Measurements from ENCODE around the gene NSUN3. TPM values are rescaled to one million over a fixed set of nuclear protein-coding genes. Genes with fewer than 3 reads are reported as not detected.
A peak's percentile ranks its signal among the peaks of the same experiment; 100 is the strongest.

The NSUN3 gene
- polyA plus RNA-seq, 1 of the 3 experiments (the other 2 are of a cell fraction): 2.9 TPM

DNA sequence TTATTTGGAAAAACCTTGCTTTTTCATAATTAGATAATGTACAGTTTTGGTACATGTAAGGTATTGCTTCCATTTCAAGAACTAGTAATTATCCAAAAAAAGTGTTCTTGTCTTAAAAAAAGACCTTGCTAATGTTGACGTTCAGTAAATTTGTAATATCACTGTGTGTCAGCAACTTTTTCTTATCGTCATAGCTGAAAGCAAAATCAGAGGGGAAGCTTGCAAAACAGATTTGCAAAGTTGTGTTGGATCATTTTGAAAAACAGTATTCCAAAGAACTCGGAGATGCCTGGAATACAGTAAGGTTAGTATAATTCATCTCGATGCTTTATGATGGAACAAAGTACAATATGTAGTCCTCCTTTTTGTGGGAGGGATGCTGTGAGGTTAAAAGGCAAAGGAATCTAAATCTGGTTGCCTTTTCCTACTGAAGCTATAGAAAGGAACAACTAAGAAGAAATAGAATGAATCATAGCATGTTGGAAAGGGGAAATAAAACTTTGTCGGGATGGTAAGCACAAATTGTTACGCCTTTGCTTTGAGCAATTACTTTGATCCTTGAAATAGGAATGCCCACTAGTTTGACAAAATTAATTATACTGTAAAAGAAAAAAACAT lies 1.5 kb downstream of the NSUN3 start:
- no peaks in the 10 kb centered on the region for H3K9me2 ChIP-seq
- no peaks in the 10 kb centered on the region for H3K27me3 ChIP-seq (ENCODE audit: insufficient read depth)
- peaks cover 19% of the 10 kb centered on the region; the same call in 1 of the 2 replicates for H3K79me2 ChIP-seq (ENCODE audit: insufficient read depth)
- H3K27ac ChIP-seq (ENCODE audit: low read depth in 2 of 2, low read length in 1 of 2): peak overlapping the region; percentile 28 to 98; a peak in 2 of 4 replicates
- 52% methylated on average over 6 of the region's 6 CpGs for WGBS (ENCODE audit: low lambda C conversion rate)
- peaks cover 0 to 2% of the 10 kb centered on the region in 2 experiments; a peak in 2 of 4 replicates for H3K4me1 ChIP-seq (ENCODE audit: control insufficient read depth in 1 of 2, insufficient read depth in 2 of 2, low read depth in 1 of 2, low read length in 1 of 2)
- TF ChIP-seq PBX3 (IDR thresholded peaks at IDR 0.05) (no peak), ELF1 (IDR thresholded peaks at IDR 0.05) (no peak), TCF12 (IDR thresholded peaks at IDR 0.05) (no peak), NRF1 (IDR thresholded peaks at IDR 0.05; ENCODE audit: low read depth, low read length) (no peak), NFIC (IDR thresholded peaks at IDR 0.05; ENCODE audit: borderline replicate concordance) (no peak), MXI1 (IDR thresholded peaks at IDR 0.05; ENCODE audit: low read depth, low read length) (no peak), POLR2AphosphoS5 (IDR thresholded peaks at IDR 0.05; ENCODE audit: low read depth, low read length) (no peak)
- peaks cover 17% of the 10 kb centered on the region for H3F3A ChIP-seq (replicated peaks; ENCODE audit: insufficient read depth)
- no peaks in the 10 kb centered on the region for H4K20me1 ChIP-seq (ENCODE audit: insufficient read depth)
- H3K9me3 ChIP-seq: no peaks in the 10 kb centered on the region
- ChIA-PET POLR2A (interaction anchor here (0.6 kb wide), 1 partner anchor 109 kb away, joined by 3 read pairs; no protein-coding TSS in a partner anchor), CTCF (interaction anchor here (1.0 to 1.9 kb wide), 3 partner anchors 27 to 186 kb away, joined by 3 to 6 read pairs (median 4); no protein-coding TSS in a partner anchor)
- peak overlapping the region; percentile 97; the same call in 1 of the 2 replicates for H3K9ac ChIP-seq
- H2AFZ ChIP-seq (ENCODE audit: low read depth): peak overlapping the region; percentile 93
- peak overlapping the region; percentile 80 to 86; a peak in 3 of 4 replicates for H3K4me3 ChIP-seq (ENCODE audit: low read depth in 2 of 2, low read length in 1 of 2)
- peak overlapping the region; percentile 75 for H3K4me2 ChIP-seq
- no peak for DNase-seq
- peaks cover 19 to 26% of the 10 kb centered on the region in 2 experiments for H3K36me3 ChIP-seq (replicated peaks in 1 of 2; ENCODE audit: control insufficient read depth in 1 of 2, insufficient read depth in 2 of 2, low read length in 1 of 2)

DNA sequence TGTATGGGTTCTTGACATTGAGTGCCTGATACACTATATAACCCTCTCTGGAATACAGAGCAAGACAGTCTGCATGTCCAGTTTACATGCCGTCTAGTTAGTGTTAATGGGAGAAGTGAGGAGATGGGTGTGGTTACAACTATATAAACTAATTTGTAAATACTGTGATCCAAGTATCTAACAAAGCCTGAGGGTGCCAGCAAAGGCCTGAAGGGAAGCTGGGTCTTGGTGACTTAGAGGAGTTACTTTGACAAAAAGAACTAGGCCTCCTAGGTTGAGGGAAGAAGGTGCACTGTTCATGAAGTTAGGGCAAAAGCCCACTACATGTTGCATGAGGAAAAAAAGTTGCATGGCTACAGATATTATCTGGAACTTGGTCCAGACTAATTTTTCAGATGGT lies 2.3 kb downstream of the NSUN3 start:
- ChIA-PET POLR2A (no interaction called here), CTCF (interaction anchor here (0.7 to 1.3 kb wide), 3 partner anchors 25 to 185 kb away, joined by 3 to 6 read pairs (median 4); no protein-coding TSS in a partner anchor)
- Histone ChIP-seq H3F3A (replicated peaks; ENCODE audit: insufficient read depth) (peaks cover 17% of the 10 kb centered on the region), H3K9me3 (no peaks in the 10 kb centered on the region), H4K20me1 (ENCODE audit: insufficient read depth) (no peaks in the 10 kb centered on the region), H3K27me3 (ENCODE audit: insufficient read depth) (no peaks in the 10 kb centered on the region), H3K27ac (ENCODE audit: low read depth in 2 of 2, low read length in 1 of 2) (no peak overlapping the region), H3K9me2 (no peaks in the 10 kb centered on the region), H3K9ac (no peak overlapping the region), H3K4me2 (0 out of 2 replicates have a peak overlapping the region, but pooled peaks have one; percentile 22), H3K36me3 (replicated peaks in 1 of 2; ENCODE audit: control insufficient read depth in 1 of 2, insufficient read depth in 2 of 2, low read length in 1 of 2) (peaks cover 18 to 19% of the 10 kb centered on the region in 2 experiments), H2AFZ (ENCODE audit: low read depth) (no peak overlapping the region), H3K4me3 (ENCODE audit: low read depth in 2 of 2, low read length in 1 of 2) (no peak overlapping the region), H3K4me1 (ENCODE audit: control insufficient read depth in 1 of 2, insufficient read depth in 2 of 2, low read depth in 1 of 2, low read length in 1 of 2) (peaks cover 0 to 2% of the 10 kb centered on the region in 2 experiments; a peak in 2 of 4 replicates), H3K79me2 (ENCODE audit: insufficient read depth) (peaks cover 26% of the 10 kb centered on the region; the same call in 1 of the 2 replicates)
- WGBS (ENCODE audit: low lambda C conversion rate): 81% methylated on average over 1 of the region's 1 CpG
- no peak for TF ChIP-seq EZH2phosphoT487 (IDR thresholded peaks at IDR 0.05; ENCODE audit: borderline replicate concordance, low read depth)
- TF ChIP-seq RFX5 (IDR thresholded peaks at IDR 0.05; ENCODE audit: low read length): no peak
- TF ChIP-seq POLR2AphosphoS5 (IDR thresholded peaks at IDR 0.05; ENCODE audit: low read depth, low read length): no peak
- TF ChIP-seq ELF1 (IDR thresholded peaks at IDR 0.05): no peak
- TF ChIP-seq, protein P1, sequence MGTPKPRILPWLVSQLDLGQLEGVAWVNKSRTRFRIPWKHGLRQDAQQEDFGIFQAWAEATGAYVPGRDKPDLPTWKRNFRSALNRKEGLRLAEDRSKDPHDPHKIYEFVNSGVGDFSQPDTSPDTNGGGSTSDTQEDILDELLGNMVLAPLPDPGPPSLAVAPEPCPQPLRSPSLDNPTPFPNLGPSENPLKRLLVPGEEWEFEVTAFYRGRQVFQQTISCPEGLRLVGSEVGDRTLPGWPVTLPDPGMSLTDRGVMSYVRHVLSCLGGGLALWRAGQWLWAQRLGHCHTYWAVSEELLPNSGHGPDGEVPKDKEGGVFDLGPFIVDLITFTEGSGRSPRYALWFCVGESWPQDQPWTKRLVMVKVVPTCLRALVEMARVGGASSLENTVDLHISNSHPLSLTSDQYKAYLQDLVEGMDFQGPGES (IDR thresholded peaks at IDR 0.05; ENCODE audit: low read depth, low read length): no peak
- TF ChIP-seq, protein P2, sequence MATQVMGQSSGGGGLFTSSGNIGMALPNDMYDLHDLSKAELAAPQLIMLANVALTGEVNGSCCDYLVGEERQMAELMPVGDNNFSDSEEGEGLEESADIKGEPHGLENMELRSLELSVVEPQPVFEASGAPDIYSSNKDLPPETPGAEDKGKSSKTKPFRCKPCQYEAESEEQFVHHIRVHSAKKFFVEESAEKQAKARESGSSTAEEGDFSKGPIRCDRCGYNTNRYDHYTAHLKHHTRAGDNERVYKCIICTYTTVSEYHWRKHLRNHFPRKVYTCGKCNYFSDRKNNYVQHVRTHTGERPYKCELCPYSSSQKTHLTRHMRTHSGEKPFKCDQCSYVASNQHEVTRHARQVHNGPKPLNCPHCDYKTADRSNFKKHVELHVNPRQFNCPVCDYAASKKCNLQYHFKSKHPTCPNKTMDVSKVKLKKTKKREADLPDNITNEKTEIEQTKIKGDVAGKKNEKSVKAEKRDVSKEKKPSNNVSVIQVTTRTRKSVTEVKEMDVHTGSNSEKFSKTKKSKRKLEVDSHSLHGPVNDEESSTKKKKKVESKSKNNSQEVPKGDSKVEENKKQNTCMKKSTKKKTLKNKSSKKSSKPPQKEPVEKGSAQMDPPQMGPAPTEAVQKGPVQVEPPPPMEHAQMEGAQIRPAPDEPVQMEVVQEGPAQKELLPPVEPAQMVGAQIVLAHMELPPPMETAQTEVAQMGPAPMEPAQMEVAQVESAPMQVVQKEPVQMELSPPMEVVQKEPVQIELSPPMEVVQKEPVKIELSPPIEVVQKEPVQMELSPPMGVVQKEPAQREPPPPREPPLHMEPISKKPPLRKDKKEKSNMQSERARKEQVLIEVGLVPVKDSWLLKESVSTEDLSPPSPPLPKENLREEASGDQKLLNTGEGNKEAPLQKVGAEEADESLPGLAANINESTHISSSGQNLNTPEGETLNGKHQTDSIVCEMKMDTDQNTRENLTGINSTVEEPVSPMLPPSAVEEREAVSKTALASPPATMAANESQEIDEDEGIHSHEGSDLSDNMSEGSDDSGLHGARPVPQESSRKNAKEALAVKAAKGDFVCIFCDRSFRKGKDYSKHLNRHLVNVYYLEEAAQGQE (IDR thresholded peaks at IDR 0.05; ENCODE audit: low read depth, low read length): no peak
- no peak for TF ChIP-seq GABPA (IDR thresholded peaks at IDR 0.05; ENCODE audit: low read depth)
- no peak for TF ChIP-seq NRF1 (IDR thresholded peaks at IDR 0.05; ENCODE audit: low read depth, low read length)
- TF ChIP-seq NFIC (IDR thresholded peaks at IDR 0.05; ENCODE audit: borderline replicate concordance): no peak
- TF ChIP-seq SIN3A (IDR thresholded peaks at IDR 0.05; ENCODE audit: borderline replicate concordance, low read depth, low read length): no peak
- no peak for TF ChIP-seq TCF12 (IDR thresholded peaks at IDR 0.05)
- TF ChIP-seq FOSL2 (IDR thresholded peaks at IDR 0.05; ENCODE audit: borderline replicate concordance, low read depth): no peak
- no peak for TF ChIP-seq PBX3 (IDR thresholded peaks at IDR 0.05)
- no peak for DNase-seq
